Activated T-cell treated with anti-CD3 and anti-CD28 coated beads, Interleukin-2, amount 50 U/mL, for 24 hours (primary cell): ENCODE data around the gene LINGO3.

Source experiments
- DNase-seq: peaks from one replicate; pipeline ENCODE4 v3.0.0-alpha.2; 2020
- H3K27ac Mint-ChIP-seq: 2 replicates; pipeline ENCODE4 v1.8.0; 2020; ENCODE audit warnings: mild to moderate bottlenecking, mixed read lengths
- H3K27me3 Mint-ChIP-seq: 2 replicates; pipeline ENCODE4 v1.8.0; 2020; ENCODE audit warnings: mixed read lengths
- H3K36me3 Mint-ChIP-seq: 2 replicates; pipeline ENCODE4 v1.8.0; 2020; ENCODE audit warnings: low read depth, mixed read lengths
- H3K4me1 Mint-ChIP-seq: 2 replicates; pipeline ENCODE4 v1.8.0; 2020; ENCODE audit warnings: low read depth, mixed read lengths
- H3K4me3 Mint-ChIP-seq: 2 replicates; pipeline ENCODE4 v1.8.0; 2020; ENCODE audit warnings: mild to moderate bottlenecking, moderate library complexity, mixed read lengths
- H3K9me3 Mint-ChIP-seq: 2 replicates; pipeline ENCODE4 v1.8.0; 2020; ENCODE audit warnings: mixed read lengths

Gene LINGO3

GRCh38 chr19:2266183-2266993, 41.6 kb downstream of the LINGO3 start:
- Mint-ChIP-seq H3K4me1 (peaks cover 15% of the 10 kb centered on the region), H3K27ac (peak overlapping the region; percentile 52), H3K27me3 (no peaks in the 10 kb centered on the region), H3K36me3 (peaks cover 13% of the 10 kb centered on the region), H3K4me3 (no peak overlapping the region), H3K9me3 (no peaks in the 10 kb centered on the region)
- no peak for DNase-seq

DNA sequence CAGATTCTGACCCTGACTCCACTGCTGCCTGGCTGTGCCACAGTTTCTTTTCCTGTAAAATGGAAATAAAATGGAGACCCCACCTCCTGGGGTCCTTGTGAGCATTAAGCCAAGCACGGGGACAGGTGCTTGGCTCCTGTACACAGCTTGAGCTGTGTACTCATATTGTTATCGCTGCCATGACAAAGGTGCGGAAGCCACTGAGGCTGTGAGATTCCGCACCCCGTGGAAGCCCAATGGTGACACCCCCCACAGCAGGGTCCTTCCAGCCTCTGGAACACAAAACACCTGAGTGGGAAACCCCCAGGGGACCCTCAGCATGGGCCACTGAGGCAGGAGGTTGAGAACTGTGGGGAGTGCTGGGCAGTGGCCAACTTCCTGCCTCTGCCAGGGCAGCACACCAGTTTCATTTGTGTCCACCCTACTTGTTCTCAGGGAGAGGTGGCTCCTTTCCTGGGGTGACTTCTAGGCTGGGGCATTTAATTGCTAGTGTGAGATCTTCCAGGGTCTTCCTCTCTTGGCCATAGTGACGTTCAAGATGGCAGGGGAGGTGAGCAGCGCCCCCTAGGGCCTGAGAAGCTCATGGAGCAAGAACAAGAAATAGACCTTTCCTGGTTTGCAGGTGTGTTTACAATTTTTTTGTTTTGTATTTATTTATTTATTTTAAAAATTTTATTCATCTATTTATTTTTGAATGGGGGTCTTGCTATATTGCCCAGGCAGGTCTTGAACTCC, 46.3 kb downstream of the LINGO3 start:
- peaks cover 34% of the 10 kb centered on the region for H3K4me1 Mint-ChIP-seq
- H3K27me3 Mint-ChIP-seq = no peaks in the 10 kb centered on the region
- peak; percentile 71 for DNase-seq
- no peaks in the 10 kb centered on the region for H3K36me3 Mint-ChIP-seq
- H3K27ac Mint-ChIP-seq = no peak overlapping the region
- H3K4me3 Mint-ChIP-seq = no peak overlapping the region
- H3K9me3 Mint-ChIP-seq = no peaks in the 10 kb centered on the region

GRCh38 chr19:2260341-2260805, 47.6 kb downstream of the LINGO3 start:
- Mint-ChIP-seq H3K27me3 (no peaks in the 10 kb centered on the region), H3K9me3 (no peaks in the 10 kb centered on the region), H3K4me1 (peaks cover 30% of the 10 kb centered on the region), H3K4me3 (no peak overlapping the region), H3K36me3 (no peaks in the 10 kb centered on the region), H3K27ac (peak overlapping the region; percentile 73)
- no peak for DNase-seq

DNA sequence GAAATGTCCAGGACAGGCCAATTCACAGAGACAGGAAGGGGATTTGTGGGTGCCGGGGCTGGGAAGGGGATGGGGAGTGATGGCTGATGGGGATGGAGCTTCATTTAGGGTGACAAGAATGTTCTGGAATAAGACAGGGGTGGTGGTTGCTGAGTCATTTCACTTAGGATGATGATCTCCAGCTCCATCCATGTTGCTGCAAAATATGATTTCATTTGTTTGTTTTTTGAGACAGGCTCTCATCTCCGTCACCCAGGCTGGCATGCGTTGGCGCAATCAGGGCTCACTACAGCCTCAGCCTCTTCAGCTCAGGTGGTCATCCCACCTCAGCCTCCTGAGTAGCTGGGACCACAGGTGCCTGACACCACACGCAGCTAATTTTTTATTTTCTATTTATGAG, 48.6 kb downstream of the LINGO3 start:
- Mint-ChIP-seq H3K4me1 (peaks cover 30% of the 10 kb centered on the region), H3K4me3 (no peak overlapping the region), H3K36me3 (no peaks in the 10 kb centered on the region), H3K9me3 (no peaks in the 10 kb centered on the region), H3K27me3 (no peaks in the 10 kb centered on the region), H3K27ac (peak overlapping the region; percentile 82)
- DNase-seq = no peak
